Kidney epithelial cell (primary cell): ENCODE measurements around the gene KCNH1. TPM values are rescaled to one million over a fixed set of nuclear protein-coding genes. Genes with fewer than 3 reads are reported as not detected.

ENCODE experiments used
- DNase-seq: peaks from one replicate; pipeline ENCODE4 v3.0.0-alpha.2; 2010; ENCODE audit warnings: low read depth
- H3K27me3 ChIP-seq: 2 replicates; pipeline ENCODE4 v1.6.0; 2011; ENCODE audit warnings: low read length; ENCODE audit not compliant: control insufficient read depth, insufficient read depth
- H3K36me3 ChIP-seq: 2 replicates; pipeline ENCODE4 v1.5.1; 2011; ENCODE audit warnings: low read length; ENCODE audit not compliant: control insufficient read depth, insufficient read depth
- H3K4me3 ChIP-seq: 2 replicates; pipeline ENCODE4 v1.5.1; 2011; ENCODE audit warnings: low read depth, mild to moderate bottlenecking, control low read depth, low read length
- CTCF ChIP-seq: IDR thresholded peaks from 2 replicates; pipeline ENCODE4 v1.5.1; 2011; ENCODE audit warnings: mild to moderate bottlenecking, moderate library complexity, low read length, control low read depth, inconsistent platforms; ENCODE audit not compliant: insufficient read depth, poor library complexity, severe bottlenecking
- total RNA-seq: library from RNA; depleted of rRNA; stranded (reverse); fragments of >200 nt; gene quantifications from 2 replicates; pipeline ENCODE4 v1.2.3, GENCODE V29; 2015

Gene KCNH1
- total RNA-seq, 1 donor from 2014 or later: 14.3 TPM

GRCh38 chr1:210747890-210748289, 386.1 kb downstream of the KCNH1 start:
- DNase-seq: no peak
- TF ChIP-seq CTCF: no peak
- no peak overlapping the region for H3K4me3 ChIP-seq
- H3K36me3 ChIP-seq: no peaks in the 10 kb centered on the region
- no peaks in the 10 kb centered on the region for H3K27me3 ChIP-seq

- no peak for TF ChIP-seq CTCF
- no peak for DNase-seq
- H3K36me3 ChIP-seq: no peaks in the 10 kb centered on the region
- no peak overlapping the region for H3K4me3 ChIP-seq
- no peaks in the 10 kb centered on the region for H3K27me3 ChIP-seq
Observed at GRCh38 chr1:210747112-210747511, 386.8 kb downstream of the KCNH1 start.

GRCh38 chr1:210746024-210746731, 387.8 kb downstream of the KCNH1 start:
- no peak for DNase-seq
- H3K36me3 ChIP-seq: no peaks in the 10 kb centered on the region
- no peaks in the 10 kb centered on the region for H3K27me3 ChIP-seq
- H3K4me3 ChIP-seq: no peak overlapping the region
- no peak for TF ChIP-seq CTCF

- no peak for DNase-seq
- H3K36me3 ChIP-seq: no peaks in the 10 kb centered on the region
- H3K27me3 ChIP-seq: no peaks in the 10 kb centered on the region
- TF ChIP-seq CTCF: no peak
- H3K4me3 ChIP-seq: no peak overlapping the region
Observed at GRCh38 chr1:210743038-210743437, 390.9 kb downstream of the KCNH1 start.

- no peak for DNase-seq
- Histone ChIP-seq H3K27me3 (no peaks in the 10 kb centered on the region), H3K4me3 (no peak overlapping the region), H3K36me3 (no peaks in the 10 kb centered on the region)
- no peak for TF ChIP-seq CTCF
Observed at GRCh38 chr1:210741564-210741963, 392.4 kb downstream of the KCNH1 start.

- TF ChIP-seq CTCF: no peak
- no peak for DNase-seq
- Histone ChIP-seq H3K4me3 (no peak overlapping the region), H3K36me3 (no peaks in the 10 kb centered on the region), H3K27me3 (no peaks in the 10 kb centered on the region)
Observed at GRCh38 chr1:210739627-210740026, 394.3 kb downstream of the KCNH1 start.
